Cerebellar nuclear complex (tissue), 1 donor: ENCODE results near the gene ZBTB39.
"Not testable (repeated sequence)": the region's sequence is repeated elsewhere in the genome, so short reads cannot be mapped to it uniquely, and the experiment has no call there.

Source experiments
- DNase-seq, 2 experiments: peaks; one replicate each; lab custom pipeline; 2025; lab: John Stamatoyannopoulos, UW

Gene ZBTB39

GRCh38 chr12:57031138-57031725, 24.9 kb upstream of the ZBTB39 start:
- no peak for DNase-seq

GRCh38 chr12:57029457-57029856, 23.1 kb upstream of the ZBTB39 start:
- DNase-seq: no peak

DNA sequence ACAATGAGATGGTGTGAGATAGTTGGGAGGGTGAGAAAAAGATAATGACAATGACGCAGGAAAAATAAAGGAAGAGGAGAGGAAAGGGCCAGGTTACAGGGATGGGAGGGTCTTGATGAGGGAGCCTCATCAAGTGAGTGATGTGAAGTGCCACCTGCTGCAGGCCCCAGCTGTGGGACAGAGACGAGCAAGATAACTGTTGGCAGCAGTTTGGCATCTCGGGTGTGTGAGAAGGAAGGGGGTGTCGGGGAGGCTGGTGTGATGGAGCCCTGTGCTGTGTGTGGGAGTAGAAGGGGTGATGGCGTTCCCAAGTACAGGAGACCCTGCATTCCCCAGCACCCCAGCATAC, 21.4 kb upstream of the ZBTB39 start:
- DNase-seq: no peak

DNA sequence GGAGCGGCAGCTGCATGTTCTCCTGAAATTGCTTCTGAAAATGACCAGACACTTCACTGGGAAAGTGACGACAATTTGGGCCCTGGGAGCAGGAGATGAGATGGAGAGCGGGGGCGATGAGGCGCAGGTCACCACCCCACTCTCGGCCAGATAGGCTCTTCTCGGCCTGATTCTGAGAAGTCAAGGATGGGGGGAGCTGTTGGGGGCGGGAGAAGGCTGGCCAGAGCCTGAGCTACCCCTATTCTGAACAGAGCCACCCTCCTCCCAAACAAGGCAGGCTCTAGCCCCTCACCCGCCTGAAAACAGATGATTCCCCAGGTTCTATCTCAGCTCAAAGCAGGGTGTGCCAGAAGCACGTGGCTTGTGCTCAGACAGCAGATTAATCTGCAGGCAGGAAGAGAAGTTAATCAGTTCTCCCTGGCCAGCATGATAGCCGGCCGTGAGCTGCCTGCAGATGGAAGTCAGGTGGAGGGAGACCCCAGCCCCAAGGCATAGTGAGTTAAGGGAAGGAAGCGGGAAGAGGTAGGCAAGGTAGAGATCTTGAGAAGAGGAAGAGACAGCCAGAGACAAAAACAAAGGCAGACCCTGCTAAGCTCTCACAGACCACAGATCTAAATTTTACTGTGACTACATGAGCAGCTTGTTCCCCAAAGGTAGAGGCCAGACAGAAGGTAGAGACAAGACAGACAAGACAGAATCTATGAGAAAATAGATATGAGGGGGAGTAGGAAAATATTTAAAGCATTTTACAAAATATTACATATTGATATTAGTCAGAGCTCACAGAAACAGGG, 20.9 kb upstream of the ZBTB39 start:
- no peak for DNase-seq

- no peak for DNase-seq
Measured at GRCh38 chr12:57025196-57025595, 18.9 kb upstream of the ZBTB39 start.

- not testable (repeated sequence) for DNase-seq
Measured at GRCh38 chr12:57022324-57022723, 16.0 kb upstream of the ZBTB39 start.

GRCh38 chr12:57019983-57020719, 13.8 kb upstream of the ZBTB39 start:
- no peak for DNase-seq

DNA sequence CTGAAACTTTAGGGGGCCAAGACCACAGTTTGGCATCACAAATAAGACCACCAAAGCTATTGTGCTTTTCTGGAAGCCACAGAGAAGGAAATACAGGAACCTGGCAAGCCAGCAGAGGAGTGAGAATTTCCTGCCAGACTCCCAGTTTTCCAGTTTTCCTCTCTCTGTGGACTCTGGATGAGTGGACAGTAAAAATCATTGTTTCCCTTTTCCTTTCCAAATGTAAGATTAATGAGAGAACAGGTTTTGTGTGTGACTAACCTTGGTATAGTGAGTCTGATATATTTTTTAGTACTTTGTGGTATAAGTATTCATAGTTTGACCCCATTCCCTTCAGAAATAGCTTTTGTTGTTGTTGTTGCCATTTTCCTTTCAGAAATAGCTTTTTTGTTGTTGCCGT, 12.6 kb upstream of the ZBTB39 start:
- DNase-seq: no peak

GRCh38 chr12:57018353-57018752, 12.0 kb upstream of the ZBTB39 start:
- not testable (repeated sequence) for DNase-seq

DNA sequence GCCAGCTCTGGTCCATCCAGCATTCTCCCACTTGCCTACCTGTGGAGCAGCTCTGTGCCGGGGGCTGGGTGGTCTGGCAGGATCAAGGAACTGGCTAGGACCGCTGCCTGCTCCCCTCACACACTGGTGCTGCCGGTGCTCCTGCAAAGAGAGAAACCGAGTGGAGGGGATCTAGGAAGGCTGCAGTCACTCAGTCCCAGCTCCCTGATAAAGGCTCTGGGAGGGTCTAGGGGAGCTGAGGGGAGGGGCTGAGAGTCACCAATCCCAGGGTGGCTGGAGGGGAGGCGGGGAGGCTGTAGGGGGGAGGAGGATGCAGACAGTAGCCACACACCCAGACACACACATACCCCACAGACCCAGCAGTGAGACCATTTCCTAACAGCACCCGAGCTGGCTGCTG, 10.0 kb upstream of the ZBTB39 start, which contains the start of gene TAC3:
TSS of gene TAC3 (minus strand) at position 182 of the 400 bp plus-strand sequence. CDS start 732 bp downstream, outside the sequence.
- no peak for DNase-seq

DNA sequence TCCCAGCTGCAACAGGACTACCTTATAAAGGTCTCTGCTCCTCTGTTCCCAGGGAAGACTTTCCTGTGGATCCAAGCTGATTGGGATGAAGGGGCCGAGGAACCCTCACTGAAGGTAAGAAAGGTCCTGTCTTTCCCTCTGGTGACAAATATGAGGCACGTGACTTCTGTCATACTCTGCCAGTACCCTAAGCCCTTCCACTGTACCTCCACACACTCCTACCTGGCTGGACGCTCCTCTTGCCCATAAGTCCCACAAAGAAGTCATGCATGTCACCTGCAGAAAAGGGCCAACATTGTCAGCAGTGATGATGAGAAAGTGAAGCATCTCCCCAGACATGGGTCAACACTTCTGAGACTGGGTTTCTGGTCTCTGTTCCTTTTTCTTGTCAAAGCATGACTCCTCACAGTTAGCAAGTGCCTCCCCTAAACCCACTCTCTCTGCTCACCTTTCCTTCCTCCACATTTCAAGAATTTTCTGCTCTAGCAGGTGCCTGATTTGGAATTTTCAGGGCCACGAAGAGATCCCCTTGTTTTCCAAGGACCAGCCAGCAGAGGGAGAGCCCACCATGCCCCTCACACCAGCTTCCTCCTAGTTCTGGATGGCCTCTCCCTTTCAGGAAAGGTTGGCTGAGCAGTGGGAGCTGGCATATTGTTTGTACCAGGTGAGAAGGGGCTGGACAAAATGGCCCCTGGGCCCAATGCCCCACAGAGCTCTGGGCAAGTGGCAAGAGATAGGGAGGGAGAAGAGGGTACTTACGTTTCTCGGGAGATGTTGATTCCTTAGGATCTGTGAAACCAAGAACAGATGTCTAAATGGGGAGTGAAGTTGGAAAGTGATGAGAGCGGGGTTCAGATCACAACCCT, 6.5 kb upstream of the ZBTB39 start:
- DNase-seq: no peak

GRCh38 chr12:57011438-57012424, 5.4 kb upstream of the ZBTB39 start:
- DNase-seq: no peak

- no peak for DNase-seq
Measured at GRCh38 chr12:57010627-57011247, 4.4 kb upstream of the ZBTB39 start.

DNA sequence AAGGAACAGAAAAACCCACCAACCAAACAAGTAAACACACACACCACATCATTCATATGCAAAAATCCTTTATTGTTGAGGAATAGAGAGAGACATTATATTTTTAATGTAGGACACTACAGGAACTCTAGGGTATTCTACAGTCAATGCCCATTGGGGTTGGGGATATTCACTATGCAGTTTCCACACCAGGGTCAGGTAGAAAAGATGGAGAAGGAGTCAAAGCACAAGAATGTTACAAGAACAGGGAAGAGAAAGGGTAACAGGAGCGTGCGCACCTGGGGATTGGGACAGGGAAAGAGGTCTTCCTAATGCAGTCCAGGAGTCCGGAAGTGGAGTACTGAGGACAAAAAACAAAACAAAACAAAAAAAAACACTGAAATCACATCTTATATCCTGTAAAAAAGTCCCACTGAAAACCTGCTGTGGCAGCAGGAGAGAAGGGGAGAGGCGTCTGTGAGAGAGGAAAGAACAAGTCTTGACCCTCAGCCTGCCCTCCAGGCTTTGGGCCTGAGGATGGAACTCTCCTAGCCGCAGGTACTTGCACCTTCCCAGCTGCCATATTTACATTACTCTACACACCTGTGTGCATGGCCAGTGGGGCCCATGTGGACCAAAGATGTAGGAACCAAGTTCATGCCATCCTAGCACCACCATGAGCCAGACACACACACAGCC, 3.7 kb upstream of the ZBTB39 start:
- DNase-seq: no peak

GRCh38 chr12:57008178-57008577, 1.8 kb upstream of the ZBTB39 start:
- no peak for DNase-seq

DNA sequence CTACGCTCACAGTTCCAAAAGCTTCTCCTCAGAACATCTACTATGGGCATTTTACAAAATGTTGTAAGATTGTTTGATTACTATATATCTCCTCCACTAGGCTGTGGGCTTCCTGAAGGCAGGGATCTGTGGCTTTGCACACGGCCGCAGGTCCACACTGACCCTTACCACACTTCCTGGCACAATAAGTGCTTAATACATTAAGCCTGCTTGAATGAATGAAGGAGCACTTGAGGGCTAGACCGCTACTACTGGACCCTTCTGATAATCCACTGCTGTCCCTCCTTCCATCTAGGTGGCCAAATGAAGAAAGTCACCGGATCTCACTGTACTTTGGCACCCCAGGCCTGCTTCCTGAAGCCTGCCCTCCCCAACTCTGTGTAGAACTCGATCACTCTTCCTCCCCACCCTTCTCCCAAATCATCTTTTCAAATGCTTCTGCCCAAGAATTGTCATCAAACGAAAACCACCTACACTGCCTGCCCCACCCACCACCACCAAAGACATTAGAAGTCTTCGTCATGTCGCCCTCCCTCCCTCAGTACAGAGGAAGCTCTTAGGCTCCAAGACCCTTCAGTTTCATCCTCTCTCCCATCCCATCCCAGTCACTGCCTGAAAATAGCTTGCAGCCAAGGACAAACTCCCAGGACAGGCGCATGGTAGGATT, 596 bp upstream of the ZBTB39 start:
- no peak for DNase-seq

- no peak for DNase-seq
Measured at GRCh38 chr12:57004651-57005050, 1.7 kb downstream of the ZBTB39 start.

- DNase-seq: no peak
Measured at GRCh38 chr12:57003395-57003794, 3.0 kb downstream of the ZBTB39 start.

- no peak for DNase-seq
Measured at GRCh38 chr12:57001448-57001906, 4.9 kb downstream of the ZBTB39 start.
